Glutamatergic neuron (in vitro differentiated cells): ENCODE data around the gene NUCB1. TPM values are rescaled to one million over a fixed set of nuclear protein-coding genes. Genes with fewer than 3 reads are reported as not detected.
"Not testable (repeated sequence)": the region's sequence is repeated elsewhere in the genome, so short reads cannot be mapped to it uniquely, and the experiment has no call there.

Source experiments
- DNase-seq: peaks from one replicate; pipeline ENCODE4 v3.0.0; 2022
- H3K27ac Mint-ChIP-seq: one replicate; pipeline ENCODE4 v1.8.0; 2020; ENCODE audit warnings: mild to moderate bottlenecking, mixed read lengths, inconsistent platforms; ENCODE audit not compliant: unreplicated experiment
- H3K27me3 Mint-ChIP-seq: one replicate; pipeline ENCODE4 v1.8.0; 2020; ENCODE audit warnings: mild to moderate bottlenecking, moderate library complexity, mixed read lengths, inconsistent platforms; ENCODE audit not compliant: unreplicated experiment
- H3K36me3 Mint-ChIP-seq: one replicate; pipeline ENCODE4 v1.8.0; 2020; ENCODE audit warnings: mild to moderate bottlenecking, mixed read lengths, inconsistent platforms; ENCODE audit not compliant: unreplicated experiment
- H3K4me1 Mint-ChIP-seq: one replicate; pipeline ENCODE4 v1.8.0; 2020; ENCODE audit warnings: mild to moderate bottlenecking, low read depth, mixed read lengths, inconsistent platforms; ENCODE audit not compliant: unreplicated experiment
- H3K4me3 Mint-ChIP-seq: one replicate; pipeline ENCODE4 v1.8.0; 2020; ENCODE audit warnings: mild to moderate bottlenecking, mixed read lengths, inconsistent platforms; ENCODE audit not compliant: unreplicated experiment
- H3K9me3 Mint-ChIP-seq: one replicate; pipeline ENCODE4 v1.8.0; 2020; ENCODE audit warnings: mild to moderate bottlenecking, moderate library complexity, mixed read lengths, inconsistent platforms; ENCODE audit not compliant: unreplicated experiment
- CTCF ChIP-seq: fragments of 200-600 bp; sonication (generic); IDR thresholded peaks from one replicate; pipeline ENCODE4 v1.5.0; 2021; ENCODE audit not compliant: partially characterized antibody, unreplicated experiment
- total RNA-seq: library from RNA; stranded (reverse); fragmentation: NEBNext Ultra II Directional; extraction: Animal tissue kit (Norgen Biotek cat#: 25700); gene quantifications from one replicate; pipeline ENCODE4 v1.2.1, GENCODE V29; 2021; ENCODE audit not compliant: unreplicated experiment

Gene NUCB1
- total RNA-seq, 1 donor from 2014 or later = 115 TPM

- H3K9me3 Mint-ChIP-seq = peaks cover 5% of the 10 kb centered on the region
- H3K27ac Mint-ChIP-seq = no peak overlapping the region
- no peak overlapping the region for H3K4me3 Mint-ChIP-seq
- no peaks in the 10 kb centered on the region for H3K4me1 Mint-ChIP-seq
- H3K36me3 Mint-ChIP-seq = peaks cover 8% of the 10 kb centered on the region
- DNase-seq = no peak
- TF ChIP-seq CTCF = no peak
- peaks cover 2% of the 10 kb centered on the region for H3K27me3 Mint-ChIP-seq
Measured at GRCh38 chr19:48883726-48884125, 16.4 kb upstream of the NUCB1 start.

- H3K27ac Mint-ChIP-seq = no peak overlapping the region
- DNase-seq = no peak
- no peaks in the 10 kb centered on the region for H3K4me1 Mint-ChIP-seq
Measured at GRCh38 chr19:48887861-48888612, 12.1 kb upstream of the NUCB1 start.

GRCh38 chr19:48889496-48889895, 10.6 kb upstream of the NUCB1 start:
- H3K27me3 Mint-ChIP-seq, H3K9me3 Mint-ChIP-seq, H3K4me3 Mint-ChIP-seq, H3K36me3 Mint-ChIP-seq, DNase-seq, H3K4me1 Mint-ChIP-seq: not testable (repeated sequence)
- peak overlapping the region; percentile 64 for H3K27ac Mint-ChIP-seq

More at GRCh38 chr19:48887861-48888612, 12.1 kb upstream of the NUCB1 start:
- Mint-ChIP-seq H3K27me3 (peaks cover 4% of the 10 kb centered on the region), H3K36me3 (no peaks in the 10 kb centered on the region), H3K9me3 (peaks cover 7% of the 10 kb centered on the region), H3K4me3 (no peak overlapping the region)
- no peak for TF ChIP-seq CTCF

DNA sequence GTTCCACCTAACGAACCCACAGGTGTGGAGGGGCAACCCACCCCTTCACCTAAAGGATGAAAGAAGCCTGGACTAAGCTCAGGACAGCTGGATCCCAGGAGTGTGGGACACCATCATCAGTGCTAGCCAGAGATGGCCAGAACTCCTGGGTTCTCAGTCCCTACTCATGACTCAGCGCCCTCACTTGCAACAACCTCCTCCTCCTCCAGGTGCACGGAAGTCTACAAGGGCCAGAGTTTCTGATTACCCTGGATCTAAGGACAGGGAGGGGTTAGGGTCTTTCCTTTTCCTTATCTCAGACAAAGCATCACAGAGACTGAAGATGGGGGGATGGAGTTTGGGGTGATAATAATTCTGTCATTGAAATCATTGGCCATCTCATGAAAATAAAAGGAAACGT, 9.6 kb upstream of the NUCB1 start:
- no peak for TF ChIP-seq CTCF
- Mint-ChIP-seq H3K4me1 (peaks cover 2% of the 10 kb centered on the region), H3K4me3 (no peak overlapping the region), H3K9me3 (peaks cover 9% of the 10 kb centered on the region), H3K27me3 (peaks cover 2% of the 10 kb centered on the region), H3K36me3 (no peaks in the 10 kb centered on the region), H3K27ac (peak overlapping the region; percentile 62)
- no peak for DNase-seq

DNA sequence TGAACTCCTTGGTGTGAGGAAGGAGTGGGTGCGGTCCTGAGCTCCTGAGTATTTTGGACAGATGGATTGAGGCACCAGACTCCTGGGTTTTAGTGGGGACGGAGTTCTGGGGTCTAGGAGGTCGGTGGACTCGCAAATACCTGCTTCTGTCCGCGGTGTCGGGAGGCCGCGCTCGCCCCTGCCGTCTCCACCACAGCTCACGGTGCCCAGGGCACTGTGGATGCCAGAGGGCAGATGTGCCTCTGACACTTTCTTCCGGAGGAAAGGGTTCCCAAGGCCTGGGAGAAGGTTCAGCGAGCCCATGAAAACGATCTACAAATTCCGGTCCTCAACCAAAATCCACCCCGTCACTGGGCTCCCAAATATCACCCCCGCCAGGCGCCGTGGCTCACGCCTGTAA, 4.9 kb upstream of the NUCB1 start:
- peaks cover 10% of the 10 kb centered on the region for H3K9me3 Mint-ChIP-seq
- no peak overlapping the region for H3K4me3 Mint-ChIP-seq

More for the DNA sequence above, 4.9 kb upstream of the NUCB1 start:
- Mint-ChIP-seq H3K27ac (no peak overlapping the region), H3K36me3 (no peaks in the 10 kb centered on the region), H3K4me1 (peaks cover 2% of the 10 kb centered on the region), H3K27me3 (peaks cover 14% of the 10 kb centered on the region)
- DNase-seq = no peak
- no peak for TF ChIP-seq CTCF
